GM23338 (cell line): Measurements from ENCODE around the gene RIT2. TPM values are rescaled to one million over a fixed set of nuclear protein-coding genes. Genes with fewer than 3 reads are reported as not detected.

Experiments used
- ATAC-seq: fragments of 200-7000 bp; cut with Tn5 transposase; 3 replicates; pipeline ENCODE4 v1.9.1; 2020
- DNase-seq: peaks from one replicate; pipeline ENCODE4 v3.0.0-alpha.2; 2015; ENCODE audit warnings: low spot score
- H2AFZ ChIP-seq: fragments of 200-600 bp; sonication (generic); 2 replicates; pipeline ENCODE4 v1.8.0; 2016; ENCODE audit warnings: antibody characterized with exemption, mild to moderate bottlenecking, moderate library complexity
- H3F3A ChIP-seq: fragments of 200-600 bp; sonication (generic); replicated peaks from 2 replicates; pipeline ENCODE4 v1.8.0; 2017; ENCODE audit warnings: antibody characterized with exemption, mixed run types, low read depth
- H3K27ac ChIP-seq: fragments of 200-600 bp; sonication (generic); 2 replicates; pipeline ENCODE4 v1.6.1; 2016; ENCODE audit warnings: low read depth
- H3K27me3 ChIP-seq: fragments of 200-600 bp; sonication (generic); 2 replicates; pipeline ENCODE4 v1.8.0; 2016; ENCODE audit warnings: mild to moderate bottlenecking, mixed run types, moderate library complexity; ENCODE audit not compliant: insufficient read depth
- H3K36me3 ChIP-seq: fragments of 200-600 bp; sonication (generic); 2 replicates; pipeline ENCODE4 v1.8.0; 2016; ENCODE audit warnings: mild to moderate bottlenecking; ENCODE audit not compliant: insufficient read depth
- H3K4me1 ChIP-seq: fragments of 200-600 bp; sonication (generic); 2 replicates; pipeline ENCODE4 v1.8.0; 2016; ENCODE audit warnings: mild to moderate bottlenecking, moderate library complexity; ENCODE audit not compliant: insufficient read depth
- H3K4me2 ChIP-seq: fragments of 200-600 bp; sonication (generic); 2 replicates; pipeline ENCODE4 v1.7.1; 2017; ENCODE audit warnings: mixed run types
- H3K4me3 ChIP-seq: fragments of 200-600 bp; sonication (generic); 2 replicates; pipeline ENCODE4 v1.6.1; 2016; ENCODE audit warnings: mixed run types
- H3K79me2 ChIP-seq: fragments of 200-600 bp; sonication (generic); replicated peaks from 2 replicates; pipeline ENCODE4 v1.8.0; 2017; ENCODE audit warnings: mild to moderate bottlenecking; ENCODE audit not compliant: insufficient read depth
- H3K9me2 ChIP-seq: fragments of 200-600 bp; sonication (generic); 2 replicates; pipeline ENCODE4 v1.8.0; 2017; ENCODE audit not compliant: insufficient read depth
- H4K20me1 ChIP-seq: fragments of 200-600 bp; sonication (generic); replicated peaks from 2 replicates; pipeline ENCODE4 v1.8.0; 2017; ENCODE audit warnings: mild to moderate bottlenecking; ENCODE audit not compliant: insufficient read depth
- H3K27ac Mint-ChIP-seq: 2 replicates; pipeline ENCODE4 v1.8.0; 2020; ENCODE audit warnings: inconsistent platforms, mild to moderate bottlenecking, moderate library complexity, mixed read lengths
- H3K27me3 Mint-ChIP-seq: 3 replicates; pipeline ENCODE4 v1.8.0; 2022; ENCODE audit warnings: low read depth, mild to moderate bottlenecking, moderate library complexity, mixed read lengths, inconsistent platforms; ENCODE audit not compliant: insufficient read depth, poor library complexity
- H3K36me3 Mint-ChIP-seq: 3 replicates; pipeline ENCODE4 v1.8.0; 2021; ENCODE audit warnings: low read depth, mild to moderate bottlenecking, inconsistent platforms, moderate library complexity, mixed read lengths
- H3K4me1 Mint-ChIP-seq: 3 replicates; pipeline ENCODE4 v1.8.0; 2020; ENCODE audit warnings: mild to moderate bottlenecking, inconsistent platforms, mixed read lengths
- H3K4me3 Mint-ChIP-seq: 3 replicates; pipeline ENCODE4 v1.8.0; 2021; ENCODE audit warnings: moderate library complexity, mild to moderate bottlenecking, inconsistent platforms, mixed read lengths
- H3K9me3 Mint-ChIP-seq: 3 replicates; pipeline ENCODE4 v1.8.0; 2020; ENCODE audit warnings: moderate library complexity, mild to moderate bottlenecking, inconsistent platforms, mixed read lengths
- CREB1 ChIP-seq: fragments of 250-450 bp; sonication (Bioruptor Pico); IDR thresholded peaks from 2 replicates; pipeline ENCODE4 v1.5.0; 2020; ENCODE audit warnings: low read depth, mild to moderate bottlenecking, moderate library complexity
- EZH2 ChIP-seq: fragments of 200-600 bp; sonication (generic); IDR thresholded peaks from one replicate; pipeline ENCODE4 v1.8.0; 2017; ENCODE audit warnings: antibody characterized with exemption, mild to moderate bottlenecking, low read depth; ENCODE audit not compliant: unreplicated experiment
- EZH2phosphoT487 ChIP-seq: fragments of 200-600 bp; sonication (generic); IDR thresholded peaks from one replicate; pipeline ENCODE4 v1.8.1; 2018; ENCODE audit warnings: antibody characterized with exemption; ENCODE audit not compliant: unreplicated experiment
- REST ChIP-seq: IDR thresholded peaks from one replicate; pipeline ENCODE4 v1.6.1; 2018; ENCODE audit warnings: antibody characterized with exemption; ENCODE audit not compliant: unreplicated experiment
- STAT1 ChIP-seq: IDR thresholded peaks from one replicate; pipeline ENCODE4 v1.6.1; 2016; ENCODE audit warnings: antibody characterized with exemption; ENCODE audit not compliant: unreplicated experiment
- ZNF114 ChIP-seq: fragments of 250-450 bp; sonication (Bioruptor Pico); IDR thresholded peaks from 2 replicates; pipeline ENCODE4 v1.5.0; 2020; ENCODE audit warnings: mild to moderate bottlenecking, moderate library complexity
- ZNF331 ChIP-seq: fragments of 250-450 bp; sonication (Bioruptor Pico); IDR thresholded peaks from 2 replicates; pipeline ENCODE4 v1.5.0; 2020; ENCODE audit warnings: low read depth, mild to moderate bottlenecking, moderate library complexity
- ZNF462 ChIP-seq: fragments of 250-450 bp; sonication (Bioruptor Pico); IDR thresholded peaks from 2 replicates; pipeline ENCODE4 v1.5.0; 2020; ENCODE audit warnings: mild to moderate bottlenecking, moderate library complexity
- polyA plus RNA-seq: library from polyadenylated mRNA; unstranded; fragments of >200 nt; fragmentation: Nextera tagmentation; extraction: Ambion mirVana; gene quantifications from 2 replicates; pipeline ENCODE4 v1.2.1, GENCODE V29; 2016
- total RNA-seq: library from RNA; depleted of rRNA; stranded (reverse); fragments of >200 nt; shearing (Covaris generic); gene quantifications from 2 replicates; pipeline ENCODE4 v1.2.3, GENCODE V29; 2014
- TF ChIP-seq, protein P1 (sequence below), 2 experiments: fragments of 200-600 bp in 1 of 2; sonication (generic) in 1 of 2; conservative IDR thresholded peaks; 2 replicates each; pipeline versions ENCODE4 v1.5.1 to v1.6.1; 2016 to 2017; ENCODE audit warnings: antibody characterized with exemption in 2 of 2, low read depth in 2 of 2, mild to moderate bottlenecking in 2 of 2, moderate library complexity in 1 of 2
- TF ChIP-seq, protein P2 (sequence below): IDR thresholded peaks from 2 replicates; pipeline ENCODE4 v1.6.1; 2016; ENCODE audit warnings: antibody characterized with exemption

RIT2 gene
- total and polyA plus RNA-seq, 2 experiments from 2014 or later, result 1.9 to 8.8 TPM

GRCh38 chr18:42922363-42922762, 193.1 kb downstream of the RIT2 start:
- Mint-ChIP-seq H3K27me3 (no peaks in the 10 kb centered on the region), H3K4me3 (no peak overlapping the region), H3K9me3 (no peaks in the 10 kb centered on the region), H3K36me3 (no peaks in the 10 kb centered on the region), H3K4me1 (peaks cover 19% of the 10 kb centered on the region), H3K27ac (no peak overlapping the region)
- H3F3A ChIP-seq, result no peaks in the 10 kb centered on the region
- no peak overlapping the region for H3K4me3 ChIP-seq
- H3K4me2 ChIP-seq, result no peak overlapping the region
- no peak for TF ChIP-seq ZNF331 (CRISPR knock-in tag)
- no peak for TF ChIP-seq EZH2phosphoT487
- TF ChIP-seq ZNF114 (CRISPR knock-in tag), result no peak
- no peak for TF ChIP-seq EZH2
- TF ChIP-seq CREB1 (CRISPR knock-in tag), result no peak
- no peak for TF ChIP-seq ZNF462 (CRISPR knock-in tag)
- TF ChIP-seq REST, result no peak
- no peak for TF ChIP-seq STAT1
- TF ChIP-seq, protein P1, sequence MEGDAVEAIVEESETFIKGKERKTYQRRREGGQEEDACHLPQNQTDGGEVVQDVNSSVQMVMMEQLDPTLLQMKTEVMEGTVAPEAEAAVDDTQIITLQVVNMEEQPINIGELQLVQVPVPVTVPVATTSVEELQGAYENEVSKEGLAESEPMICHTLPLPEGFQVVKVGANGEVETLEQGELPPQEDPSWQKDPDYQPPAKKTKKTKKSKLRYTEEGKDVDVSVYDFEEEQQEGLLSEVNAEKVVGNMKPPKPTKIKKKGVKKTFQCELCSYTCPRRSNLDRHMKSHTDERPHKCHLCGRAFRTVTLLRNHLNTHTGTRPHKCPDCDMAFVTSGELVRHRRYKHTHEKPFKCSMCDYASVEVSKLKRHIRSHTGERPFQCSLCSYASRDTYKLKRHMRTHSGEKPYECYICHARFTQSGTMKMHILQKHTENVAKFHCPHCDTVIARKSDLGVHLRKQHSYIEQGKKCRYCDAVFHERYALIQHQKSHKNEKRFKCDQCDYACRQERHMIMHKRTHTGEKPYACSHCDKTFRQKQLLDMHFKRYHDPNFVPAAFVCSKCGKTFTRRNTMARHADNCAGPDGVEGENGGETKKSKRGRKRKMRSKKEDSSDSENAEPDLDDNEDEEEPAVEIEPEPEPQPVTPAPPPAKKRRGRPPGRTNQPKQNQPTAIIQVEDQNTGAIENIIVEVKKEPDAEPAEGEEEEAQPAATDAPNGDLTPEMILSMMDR (conservative IDR thresholded peaks at IDR 0.05; ENCODE audit: low read depth in 2 of 2), result no peak
- TF ChIP-seq, protein P2, sequence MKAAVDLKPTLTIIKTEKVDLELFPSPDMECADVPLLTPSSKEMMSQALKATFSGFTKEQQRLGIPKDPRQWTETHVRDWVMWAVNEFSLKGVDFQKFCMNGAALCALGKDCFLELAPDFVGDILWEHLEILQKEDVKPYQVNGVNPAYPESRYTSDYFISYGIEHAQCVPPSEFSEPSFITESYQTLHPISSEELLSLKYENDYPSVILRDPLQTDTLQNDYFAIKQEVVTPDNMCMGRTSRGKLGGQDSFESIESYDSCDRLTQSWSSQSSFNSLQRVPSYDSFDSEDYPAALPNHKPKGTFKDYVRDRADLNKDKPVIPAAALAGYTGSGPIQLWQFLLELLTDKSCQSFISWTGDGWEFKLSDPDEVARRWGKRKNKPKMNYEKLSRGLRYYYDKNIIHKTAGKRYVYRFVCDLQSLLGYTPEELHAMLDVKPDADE, result no peak
- no peak overlapping the region for H2AFZ ChIP-seq
- H3K9me2 ChIP-seq, result 0 out of 2 replicates have a peak, but pooled peaks cover 2% of the 10 kb centered on the region
- no peaks in the 10 kb centered on the region for H3K36me3 ChIP-seq
- ATAC-seq (no peak), DNase-seq (no peak)
- H3K79me2 ChIP-seq, result no peaks in the 10 kb centered on the region
- no peaks in the 10 kb centered on the region for H4K20me1 ChIP-seq
- peaks cover 20% of the 10 kb centered on the region for H3K4me1 ChIP-seq
- no peaks in the 10 kb centered on the region for H3K27me3 ChIP-seq
- H3K27ac ChIP-seq, result no peak overlapping the region
